Measurements from ENCODE around the gene MKI67.

MKI67 gene

DNA sequence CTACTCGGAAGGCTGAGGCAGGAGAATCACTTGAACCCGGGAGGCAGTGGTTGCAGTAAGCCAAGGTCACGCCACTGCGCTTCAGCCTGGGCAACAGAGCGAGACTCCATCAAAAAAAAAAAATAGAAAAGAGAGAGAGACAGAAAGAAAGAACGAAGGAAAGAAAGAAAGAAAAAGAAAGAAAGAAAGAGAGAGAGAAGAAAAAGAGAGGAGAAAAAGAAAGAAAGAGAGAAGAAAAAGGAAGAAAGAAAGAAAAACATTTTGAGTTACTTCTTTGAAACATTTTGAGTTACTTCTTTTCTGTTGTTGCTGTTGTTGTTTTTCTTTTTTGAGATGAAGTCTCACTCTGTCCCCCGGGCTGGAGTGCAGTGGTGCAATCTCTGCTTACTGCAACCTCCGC is 2.4 kb upstream of the MKI67 start:
- DNase-seq: no peak
- Mint-ChIP-seq H3K36me3 (ENCODE audit: low read depth) (peaks cover 20% of the 10 kb centered on the region), H3K27me3 (peaks cover 19% of the 10 kb centered on the region), H3K4me3 (no peak overlapping the region), H3K27ac (no peak overlapping the region), H3K4me1 (ENCODE audit: low read depth) (peaks cover 27% of the 10 kb centered on the region), H3K9me3 (no peaks in the 10 kb centered on the region)

DNA sequence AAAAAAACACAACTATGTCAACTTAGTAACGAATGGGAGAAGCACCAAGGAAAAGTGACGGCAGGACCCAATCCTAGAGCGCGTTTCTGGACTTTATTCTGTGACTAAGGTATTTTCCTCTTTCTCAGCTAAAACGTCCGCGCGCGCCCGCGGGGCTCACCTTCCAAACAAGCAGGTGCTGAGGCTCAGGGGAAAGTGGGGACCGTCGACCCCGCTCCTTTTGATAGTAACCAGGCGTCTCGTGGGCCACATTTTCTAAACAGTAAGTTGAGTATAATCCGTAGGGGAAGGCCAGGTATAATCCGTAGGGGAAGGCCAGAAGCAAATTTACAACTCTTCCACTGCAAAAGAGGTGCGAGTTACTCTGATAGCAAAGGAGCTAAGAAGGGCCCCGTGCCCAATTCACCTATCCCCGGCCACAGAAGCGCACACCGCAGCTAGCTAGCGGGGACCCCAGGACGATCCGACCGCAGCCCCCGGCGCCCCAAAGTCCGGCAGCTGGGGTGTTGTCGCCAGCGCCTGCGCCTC is 743 bp downstream of the MKI67 start:
- peak; percentile 49 for DNase-seq
- H3K27me3 Mint-ChIP-seq: peaks cover 33% of the 10 kb centered on the region
- peak overlapping the region; percentile 87 for H3K27ac Mint-ChIP-seq
- H3K36me3 Mint-ChIP-seq (ENCODE audit: low read depth): peaks cover 46% of the 10 kb centered on the region
- H3K4me3 Mint-ChIP-seq: peak overlapping the region; percentile 94
- H3K9me3 Mint-ChIP-seq: no peaks in the 10 kb centered on the region
- peaks cover 32% of the 10 kb centered on the region for H3K4me1 Mint-ChIP-seq (ENCODE audit: low read depth)

DNA sequence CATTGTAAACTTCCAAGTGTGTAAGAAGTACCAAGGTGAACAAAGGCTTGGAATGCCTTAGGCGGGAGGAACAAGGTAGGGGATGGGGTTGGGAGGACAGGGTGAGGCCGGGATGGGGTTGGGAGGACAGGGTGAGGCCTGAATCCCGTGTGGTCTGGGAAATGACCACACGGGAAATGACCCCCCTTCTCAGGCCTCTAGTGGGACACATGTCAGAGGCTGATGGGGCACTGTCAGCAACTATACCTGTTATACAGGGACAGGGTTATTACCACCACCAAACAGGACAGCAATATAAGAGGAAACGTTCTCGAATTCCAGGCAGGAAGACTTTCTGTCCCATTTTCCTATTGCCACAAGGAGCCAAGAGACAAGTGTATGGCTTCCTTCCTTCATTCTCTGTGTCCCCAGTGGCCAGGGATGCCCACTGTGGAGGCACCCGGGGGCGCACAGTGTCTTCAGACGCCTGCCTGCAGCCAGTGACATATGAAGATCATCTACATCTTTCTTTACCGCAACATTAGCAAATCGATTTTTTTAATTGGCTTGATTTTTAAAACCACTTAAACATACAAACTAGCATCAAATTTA is 1.3 kb downstream of the MKI67 start:
- H3K9me3 Mint-ChIP-seq: no peaks in the 10 kb centered on the region
- peaks cover 52% of the 10 kb centered on the region for H3K36me3 Mint-ChIP-seq (ENCODE audit: low read depth)
- DNase-seq: no peak
- peaks cover 33% of the 10 kb centered on the region for H3K27me3 Mint-ChIP-seq
- peak overlapping the region; percentile 87 for H3K27ac Mint-ChIP-seq
- peaks cover 30% of the 10 kb centered on the region for H3K4me1 Mint-ChIP-seq (ENCODE audit: low read depth)
- peak overlapping the region; percentile 94 for H3K4me3 Mint-ChIP-seq

DNA sequence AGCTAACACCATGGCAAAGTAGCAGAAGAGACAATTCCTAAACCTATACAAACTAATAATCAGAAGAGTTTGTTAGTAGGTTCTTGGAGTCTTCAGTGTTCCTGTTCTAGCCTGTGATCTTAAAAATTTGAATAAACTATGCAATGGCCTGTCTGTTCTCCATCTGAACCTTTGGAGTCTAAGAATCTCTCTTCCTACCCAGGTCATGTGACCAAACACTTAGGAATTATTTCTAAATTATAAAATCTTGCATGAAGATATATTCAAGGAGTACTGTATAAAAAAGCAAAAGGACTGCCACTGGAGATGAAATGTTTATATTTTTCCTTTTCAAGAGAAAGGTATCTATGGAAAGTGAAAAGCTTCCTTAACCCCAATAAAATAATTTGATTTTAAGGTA is 2.4 kb downstream of the MKI67 start:
- Mint-ChIP-seq H3K36me3 (ENCODE audit: low read depth) (peaks cover 63% of the 10 kb centered on the region), H3K4me1 (ENCODE audit: low read depth) (peaks cover 30% of the 10 kb centered on the region), H3K4me3 (peak overlapping the region; percentile 94), H3K9me3 (no peaks in the 10 kb centered on the region), H3K27me3 (peaks cover 33% of the 10 kb centered on the region), H3K27ac (no peak overlapping the region)
- DNase-seq: no peak

DNA sequence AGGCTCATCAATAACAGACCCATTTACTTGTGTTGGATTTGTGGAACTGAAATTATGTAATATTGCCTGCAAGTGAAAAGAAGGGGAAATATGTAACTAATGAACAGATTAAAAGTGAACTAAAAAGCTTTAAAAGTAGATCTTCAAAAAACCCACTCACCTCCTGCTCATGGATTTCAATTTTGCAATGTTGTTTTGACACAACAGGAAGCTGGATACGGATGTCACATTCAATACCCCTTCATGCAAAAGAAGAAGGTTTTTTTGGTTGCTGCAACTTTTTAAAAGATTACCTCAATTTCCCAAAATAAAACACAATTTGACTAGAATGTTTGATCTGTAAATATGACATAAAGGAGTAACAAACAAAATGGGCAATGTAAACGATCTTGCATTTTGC is 3.3 kb downstream of the MKI67 start:
- no peak for DNase-seq
- Mint-ChIP-seq H3K27me3 (peaks cover 33% of the 10 kb centered on the region), H3K36me3 (ENCODE audit: low read depth) (peaks cover 71% of the 10 kb centered on the region), H3K4me1 (ENCODE audit: low read depth) (peaks cover 30% of the 10 kb centered on the region), H3K9me3 (no peaks in the 10 kb centered on the region), H3K4me3 (peak overlapping the region; percentile 25), H3K27ac (no peak overlapping the region)

DNA sequence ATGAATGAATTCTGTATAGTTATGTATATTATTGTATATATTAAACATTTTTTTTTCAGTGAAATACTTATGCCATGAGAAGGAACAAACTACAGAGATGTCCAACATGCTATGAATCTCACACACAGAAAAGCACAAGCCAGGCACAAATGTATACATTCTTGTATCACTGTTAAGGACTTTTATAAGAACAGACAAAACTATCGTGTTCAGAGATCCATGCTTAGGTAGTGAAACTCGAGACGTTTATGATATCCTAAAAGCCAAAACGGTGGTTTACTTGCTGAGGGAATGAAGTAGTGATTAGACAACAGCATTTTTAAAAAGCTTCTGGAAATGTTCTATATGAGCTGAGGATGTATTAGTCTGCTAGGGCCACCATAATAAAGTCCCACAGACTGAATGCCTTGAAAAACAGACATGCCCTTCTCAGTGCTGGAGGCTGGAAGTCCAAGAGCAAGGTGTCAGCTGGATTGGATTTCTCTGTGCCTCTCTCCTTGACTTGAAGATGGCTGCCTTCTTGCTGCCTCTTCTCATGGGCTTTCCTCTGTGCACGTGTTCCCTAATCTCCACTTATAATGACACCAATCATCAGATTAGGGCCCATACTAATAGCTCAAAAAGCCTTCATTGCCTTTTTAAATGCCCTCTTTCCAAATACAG is 4.3 kb downstream of the MKI67 start:
- peaks cover 76% of the 10 kb centered on the region for H3K36me3 Mint-ChIP-seq (ENCODE audit: low read depth)
- no peak overlapping the region for H3K27ac Mint-ChIP-seq
- H3K4me3 Mint-ChIP-seq: no peak overlapping the region
- DNase-seq: no peak
- no peaks in the 10 kb centered on the region for H3K9me3 Mint-ChIP-seq
- H3K4me1 Mint-ChIP-seq (ENCODE audit: low read depth): peaks cover 25% of the 10 kb centered on the region
- H3K27me3 Mint-ChIP-seq: peaks cover 33% of the 10 kb centered on the region

DNA sequence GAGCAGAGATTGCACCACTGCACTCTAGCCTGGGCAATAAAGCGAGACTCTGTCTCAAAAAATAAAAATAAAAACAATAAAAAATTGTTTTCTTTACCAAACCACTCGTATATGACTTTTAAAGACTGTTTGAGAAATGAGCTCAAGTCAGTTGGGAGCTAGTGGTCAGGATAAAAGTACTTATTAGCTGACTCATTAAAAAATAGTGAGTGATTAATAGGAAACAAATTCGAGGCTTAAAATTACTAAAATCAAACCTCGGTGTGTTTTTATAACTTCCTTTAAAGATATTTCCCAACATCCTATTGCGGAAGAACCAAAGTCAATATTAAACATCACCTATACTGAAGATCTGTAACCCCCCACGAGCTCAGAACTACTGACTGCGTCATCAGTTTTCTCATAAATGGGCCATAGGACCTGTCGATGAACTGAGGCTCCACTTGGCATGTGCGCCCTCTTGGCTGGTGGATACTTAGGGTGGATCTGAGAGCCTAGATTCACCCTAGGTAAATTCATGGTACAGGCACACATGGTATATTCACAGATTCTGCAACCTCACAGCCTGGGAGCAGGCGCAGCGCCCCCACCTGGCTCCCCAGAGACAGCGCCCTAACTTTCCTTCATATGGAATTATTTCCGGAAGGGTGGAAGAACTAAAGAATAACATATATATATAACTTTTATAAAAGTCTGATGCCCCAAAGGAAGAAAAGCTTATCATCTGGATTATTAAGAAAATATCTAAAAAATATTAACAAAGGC is 9.2 kb downstream of the MKI67 start:
- Mint-ChIP-seq H3K4me3 (no peak overlapping the region), H3K27me3 (no peaks in the 10 kb centered on the region), H3K36me3 (ENCODE audit: low read depth) (peaks cover 40% of the 10 kb centered on the region), H3K9me3 (no peaks in the 10 kb centered on the region), H3K4me1 (ENCODE audit: low read depth) (no peaks in the 10 kb centered on the region), H3K27ac (no peak overlapping the region)
- DNase-seq: no peak

DNA sequence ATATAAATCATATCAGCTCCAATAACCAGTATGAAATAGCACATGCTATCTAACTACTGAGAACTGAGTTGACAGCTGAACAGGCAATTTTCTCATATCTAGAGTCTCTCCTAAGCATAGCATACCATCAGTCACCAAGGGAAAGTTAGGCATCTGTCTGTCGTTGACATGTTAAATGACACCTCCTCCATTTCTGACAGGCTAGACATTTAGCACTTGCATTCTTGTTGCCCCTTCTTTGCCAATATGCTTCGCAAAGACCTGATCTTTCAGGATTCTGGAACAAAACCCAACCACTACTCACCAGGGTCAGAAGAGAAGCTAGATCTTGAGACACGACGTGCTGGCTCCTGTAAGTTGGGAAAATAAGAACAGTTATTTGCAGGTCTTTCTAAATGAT is 10.0 kb downstream of the MKI67 start:
- no peak for DNase-seq
- Mint-ChIP-seq H3K27ac (no peak overlapping the region), H3K36me3 (ENCODE audit: low read depth) (peaks cover 36% of the 10 kb centered on the region), H3K4me3 (no peak overlapping the region), H3K9me3 (no peaks in the 10 kb centered on the region), H3K4me1 (ENCODE audit: low read depth) (no peaks in the 10 kb centered on the region), H3K27me3 (no peaks in the 10 kb centered on the region)

DNA sequence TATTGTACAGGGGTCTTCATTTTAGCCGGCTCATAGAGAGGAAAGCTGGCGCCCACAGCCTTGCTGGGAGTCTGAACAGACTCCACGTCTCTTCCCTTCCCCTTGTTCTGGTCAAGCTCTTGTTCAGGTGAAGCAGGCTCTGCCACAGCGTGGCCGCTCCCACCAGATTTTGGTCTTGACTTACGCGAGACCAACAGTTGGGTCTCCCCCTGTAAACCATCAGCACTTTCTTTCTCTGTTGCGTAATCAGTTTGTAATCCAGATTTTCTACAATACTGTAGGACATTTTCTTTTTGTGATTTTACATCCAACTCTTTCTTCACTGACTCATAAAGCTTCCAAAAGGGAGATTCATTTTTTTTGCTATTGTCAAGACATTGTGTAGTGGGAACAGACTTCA is 10.9 kb downstream of the MKI67 start:
- Mint-ChIP-seq H3K9me3 (no peaks in the 10 kb centered on the region), H3K36me3 (ENCODE audit: low read depth) (peaks cover 29% of the 10 kb centered on the region), H3K27ac (no peak overlapping the region), H3K27me3 (no peaks in the 10 kb centered on the region), H3K4me3 (no peak overlapping the region), H3K4me1 (ENCODE audit: low read depth) (no peaks in the 10 kb centered on the region)
- DNase-seq: no peak

DNA sequence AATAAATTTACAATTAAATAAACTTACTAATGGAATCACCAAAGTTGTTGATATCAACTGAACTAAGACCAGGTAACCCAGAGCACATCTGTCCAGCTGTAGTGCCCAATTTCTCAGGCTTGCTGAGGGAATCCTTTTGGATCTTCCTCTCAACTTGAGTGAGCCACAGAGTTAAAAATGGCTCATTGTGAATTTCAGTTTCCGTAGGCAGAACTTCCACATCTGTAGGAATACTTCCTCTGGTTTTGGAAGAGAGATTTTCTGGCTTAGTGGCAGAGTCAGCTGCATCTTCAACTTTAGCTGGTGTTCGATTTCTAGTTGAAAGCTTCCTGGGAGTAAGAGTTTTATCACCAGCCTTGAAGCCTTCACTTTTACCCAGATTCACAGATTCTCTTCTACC is 11.3 kb downstream of the MKI67 start:
- no peaks in the 10 kb centered on the region for H3K9me3 Mint-ChIP-seq
- H3K36me3 Mint-ChIP-seq (ENCODE audit: low read depth): peaks cover 24% of the 10 kb centered on the region
- no peak overlapping the region for H3K27ac Mint-ChIP-seq

DNA sequence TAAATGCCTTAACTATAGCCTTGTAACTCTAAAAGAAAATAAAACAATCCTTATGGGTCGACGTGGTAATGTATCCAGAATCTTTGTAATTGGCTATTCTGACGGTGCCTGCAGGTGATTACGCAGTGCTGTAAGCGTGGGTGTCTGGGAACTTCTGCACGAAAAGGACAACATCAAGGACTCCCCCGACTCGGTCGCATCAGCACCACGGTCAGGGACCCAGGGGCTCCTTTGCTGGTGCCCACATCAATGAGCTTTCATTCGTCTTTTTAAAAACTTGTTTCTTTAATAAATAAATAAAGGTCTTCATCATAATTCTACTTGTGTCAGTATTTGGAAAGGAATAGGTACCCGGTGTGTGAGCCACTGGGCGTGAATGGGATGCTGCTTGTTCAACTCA is 13.2 kb downstream of the MKI67 start:
- DNase-seq: no peak

More for the DNA sequence above, 11.3 kb downstream of the MKI67 start:
- Mint-ChIP-seq H3K4me1 (ENCODE audit: low read depth) (no peaks in the 10 kb centered on the region), H3K4me3 (no peak overlapping the region), H3K27me3 (no peaks in the 10 kb centered on the region)
- DNase-seq: no peak

DNA sequence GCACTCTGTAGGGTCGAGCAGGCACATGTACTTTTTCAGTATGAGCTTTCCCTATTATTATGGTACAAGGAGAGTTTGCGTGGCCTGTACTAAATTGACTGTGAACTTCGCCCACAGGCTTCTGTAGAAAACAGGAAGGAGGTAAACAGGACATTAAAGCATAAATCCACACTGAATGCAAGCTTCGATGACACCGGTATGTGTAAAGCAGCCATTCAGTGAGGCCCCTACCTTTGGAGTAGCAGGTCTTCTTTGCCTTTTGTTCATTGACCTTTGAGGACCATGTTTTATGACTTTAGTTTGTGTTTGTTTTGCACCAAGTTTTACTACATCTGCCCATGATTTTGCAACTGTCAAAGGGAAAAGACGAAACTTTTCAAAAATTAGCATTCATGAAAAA is 14.5 kb downstream of the MKI67 start:
- no peaks in the 10 kb centered on the region for H3K9me3 Mint-ChIP-seq
- no peak overlapping the region for H3K27ac Mint-ChIP-seq
- H3K27me3 Mint-ChIP-seq: no peaks in the 10 kb centered on the region
- no peaks in the 10 kb centered on the region for H3K36me3 Mint-ChIP-seq (ENCODE audit: low read depth)
- DNase-seq: no peak
- H3K4me3 Mint-ChIP-seq: no peak overlapping the region
- no peaks in the 10 kb centered on the region for H3K4me1 Mint-ChIP-seq (ENCODE audit: low read depth)

More for the DNA sequence above, 13.2 kb downstream of the MKI67 start:
- Mint-ChIP-seq H3K4me1 (ENCODE audit: low read depth) (no peaks in the 10 kb centered on the region), H3K9me3 (no peaks in the 10 kb centered on the region), H3K36me3 (ENCODE audit: low read depth) (peaks cover 6% of the 10 kb centered on the region), H3K4me3 (no peak overlapping the region), H3K27me3 (no peaks in the 10 kb centered on the region), H3K27ac (no peak overlapping the region)

DNA sequence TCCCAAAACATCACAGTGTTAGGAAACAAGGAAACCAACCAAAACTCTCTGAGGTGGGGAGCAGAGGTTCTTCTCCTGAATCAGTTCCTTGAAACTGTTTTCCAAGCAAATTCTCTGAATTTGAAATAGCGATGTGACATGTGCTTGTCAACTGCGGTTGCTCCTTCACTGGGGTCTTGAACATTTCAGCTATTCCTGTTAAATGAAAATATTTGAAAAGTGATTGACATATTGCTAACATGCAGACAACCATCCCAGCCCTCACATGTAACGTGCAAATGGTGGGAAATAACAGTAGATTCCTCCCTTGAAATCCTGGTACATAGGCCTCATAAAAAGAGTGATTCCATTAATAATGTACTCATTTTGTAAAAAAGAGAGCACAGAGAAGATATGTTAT is 15.9 kb downstream of the MKI67 start:
- H3K36me3 Mint-ChIP-seq (ENCODE audit: low read depth): no peaks in the 10 kb centered on the region
- DNase-seq: no peak
- no peak overlapping the region for H3K27ac Mint-ChIP-seq
- no peaks in the 10 kb centered on the region for H3K4me1 Mint-ChIP-seq (ENCODE audit: low read depth)
- no peaks in the 10 kb centered on the region for H3K27me3 Mint-ChIP-seq
- H3K9me3 Mint-ChIP-seq: no peaks in the 10 kb centered on the region
- no peak overlapping the region for H3K4me3 Mint-ChIP-seq

DNA sequence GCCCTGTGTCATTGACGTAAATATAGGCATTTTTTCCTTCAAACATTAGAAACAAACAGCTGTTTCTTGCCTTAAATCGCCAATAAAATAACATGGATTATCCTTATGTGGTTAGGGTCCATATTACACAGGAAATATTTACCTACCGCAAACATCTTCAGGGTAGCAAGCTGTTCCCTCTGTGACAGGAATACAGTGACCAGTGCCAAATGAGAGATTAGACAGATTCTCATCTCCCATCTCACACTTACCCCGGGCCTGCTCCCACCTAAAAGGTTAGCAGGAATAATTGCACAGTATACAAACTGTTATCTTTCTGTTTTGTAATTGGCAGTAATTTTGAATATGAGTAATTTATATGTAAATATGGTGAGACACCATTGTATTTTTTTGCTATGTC is 16.5 kb downstream of the MKI67 start:
- Mint-ChIP-seq H3K9me3 (no peaks in the 10 kb centered on the region), H3K27ac (no peak overlapping the region), H3K36me3 (ENCODE audit: low read depth) (no peaks in the 10 kb centered on the region), H3K4me1 (ENCODE audit: low read depth) (no peaks in the 10 kb centered on the region), H3K27me3 (no peaks in the 10 kb centered on the region), H3K4me3 (no peak overlapping the region)
- DNase-seq: no peak

DNA sequence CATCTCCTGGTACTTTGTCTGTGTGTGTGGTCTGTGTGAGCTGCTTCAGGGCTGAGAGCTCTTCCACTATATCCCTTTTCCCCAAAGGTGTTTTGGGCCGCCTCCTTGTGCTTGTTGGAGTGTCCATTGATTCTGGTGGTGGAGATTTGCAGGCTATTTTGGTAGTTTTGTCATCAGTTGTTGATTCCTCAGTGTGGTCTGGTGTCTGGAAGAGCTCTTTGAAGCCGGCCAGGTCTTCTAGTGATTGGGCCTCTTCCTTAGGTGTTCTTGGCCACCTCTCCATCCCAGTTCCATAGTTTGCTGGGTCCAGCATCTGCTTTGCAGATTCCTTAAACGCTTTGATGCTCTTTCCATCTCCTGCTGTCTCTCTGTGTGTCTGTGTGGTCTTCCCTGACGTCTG is 20.8 kb downstream of the MKI67 start:
- H3K27me3 Mint-ChIP-seq: no peaks in the 10 kb centered on the region
- peaks cover 2% of the 10 kb centered on the region for H3K4me1 Mint-ChIP-seq (ENCODE audit: low read depth)
- peaks cover 14% of the 10 kb centered on the region for H3K36me3 Mint-ChIP-seq (ENCODE audit: low read depth)
- no peak overlapping the region for H3K4me3 Mint-ChIP-seq
- no peak overlapping the region for H3K27ac Mint-ChIP-seq
- no peak for DNase-seq
- no peaks in the 10 kb centered on the region for H3K9me3 Mint-ChIP-seq
